HG03025 (cell line): ENCODE results near the gene RADIL.

Experiments
- ATAC-seq: cut with Tn5 transposase; IDR thresholded peaks from one replicate; pipeline ENCODE4 v1.9.1; 2021; ENCODE audit warnings: mild to moderate bottlenecking, moderate library complexity; ENCODE audit not compliant: unreplicated experiment, low FRiP score

The RADIL gene

GRCh38 chr7:4833691-4834600, 49.6 kb downstream of the RADIL start:
- no peak for ATAC-seq

- no peak for ATAC-seq
Measured at GRCh38 chr7:4833176-4833575, 50.3 kb downstream of the RADIL start.

- no peak for ATAC-seq
Measured at GRCh38 chr7:4832711-4833110, 50.8 kb downstream of the RADIL start.

- ATAC-seq, result no peak
Measured at GRCh38 chr7:4831723-4832495, 51.6 kb downstream of the RADIL start.

- ATAC-seq, result no peak
Measured at GRCh38 chr7:4830176-4830575, 53.3 kb downstream of the RADIL start.

GRCh38 chr7:4828720-4829383, 54.7 kb downstream of the RADIL start:
- no peak for ATAC-seq

- no peak for ATAC-seq
Measured at GRCh38 chr7:4825081-4825480, 58.4 kb downstream of the RADIL start.

- no peak for ATAC-seq
Measured at GRCh38 chr7:4824120-4824775, 59.3 kb downstream of the RADIL start.

- no peak for ATAC-seq
Measured at GRCh38 chr7:4823441-4824119, 59.9 kb downstream of the RADIL start.

GRCh38 chr7:4822677-4823076, 60.8 kb downstream of the RADIL start:
- ATAC-seq, result no peak

- no peak for ATAC-seq
Measured at GRCh38 chr7:4820967-4821471, 62.5 kb downstream of the RADIL start.

GRCh38 chr7:4820405-4820966, 63.0 kb downstream of the RADIL start:
- ATAC-seq, result no peak

- no peak for ATAC-seq
Measured at GRCh38 chr7:4819560-4820404, 63.7 kb downstream of the RADIL start.

GRCh38 chr7:4818000-4818794, 65.3 kb downstream of the RADIL start:
- no peak for ATAC-seq

GRCh38 chr7:4817178-4817901, 66.2 kb downstream of the RADIL start:
- ATAC-seq, result no peak

- ATAC-seq, result no peak
Measured at GRCh38 chr7:4816419-4817080, 67.0 kb downstream of the RADIL start.
